Endothelial cell (in vitro differentiated cells): ENCODE data around the gene RNF144A. TPM values are rescaled to one million over a fixed set of nuclear protein-coding genes. Genes with fewer than 3 reads are reported as not detected.

ENCODE experiments used
- DNase-seq: peaks from one replicate; pipeline ENCODE4 v3.0.0; 2021; ENCODE audit warnings: low spot score
- H3K27ac Mint-ChIP-seq: one replicate; pipeline ENCODE4 v1.8.0; 2021; ENCODE audit warnings: mixed read lengths, inconsistent platforms; ENCODE audit not compliant: unreplicated experiment
- H3K27me3 Mint-ChIP-seq: one replicate; pipeline ENCODE4 v1.8.0; 2021; ENCODE audit warnings: mild to moderate bottlenecking, moderate library complexity, mixed read lengths, inconsistent platforms; ENCODE audit not compliant: unreplicated experiment
- H3K36me3 Mint-ChIP-seq: one replicate; pipeline ENCODE4 v1.8.0; 2021; ENCODE audit warnings: mild to moderate bottlenecking, low read depth, mixed read lengths, inconsistent platforms; ENCODE audit not compliant: unreplicated experiment
- H3K4me1 Mint-ChIP-seq: one replicate; pipeline ENCODE4 v1.8.0; 2021; ENCODE audit warnings: mild to moderate bottlenecking, mixed read lengths, inconsistent platforms; ENCODE audit not compliant: unreplicated experiment
- H3K4me3 Mint-ChIP-seq: one replicate; pipeline ENCODE4 v1.8.0; 2021; ENCODE audit warnings: mild to moderate bottlenecking, mixed read lengths, inconsistent platforms; ENCODE audit not compliant: unreplicated experiment
- H3K9me3 Mint-ChIP-seq: one replicate; pipeline ENCODE4 v1.8.0; 2021; ENCODE audit warnings: mixed read lengths, inconsistent platforms; ENCODE audit not compliant: unreplicated experiment
- total RNA-seq: library from RNA; stranded (reverse); fragmentation: NEBNext Ultra II Directional; extraction: Animal tissue kit (Norgen Biotek cat#: 25700); gene quantifications from one replicate; pipeline ENCODE4 v1.2.1, GENCODE V29; 2021; ENCODE audit not compliant: unreplicated experiment
- TF ChIP-seq, protein P1 (sequence below): fragments of 200-600 bp; sonication (generic); IDR thresholded peaks from one replicate; pipeline ENCODE4 v1.5.0; 2021; ENCODE audit warnings: antibody characterized with exemption; ENCODE audit not compliant: unreplicated experiment

RNF144A gene
- total RNA-seq, 1 donor from 2014 or later = 81.3 TPM

GRCh38 chr2:6982449-6982848 lies 65.2 kb downstream of the RNF144A start:
- Mint-ChIP-seq H3K27ac (no peak overlapping the region), H3K9me3 (no peaks in the 10 kb centered on the region), H3K36me3 (peaks cover 41% of the 10 kb centered on the region), H3K27me3 (peaks cover 4% of the 10 kb centered on the region), H3K4me1 (peaks cover 42% of the 10 kb centered on the region), H3K4me3 (no peak overlapping the region)
- DNase-seq = no peak
- TF ChIP-seq, protein P1, sequence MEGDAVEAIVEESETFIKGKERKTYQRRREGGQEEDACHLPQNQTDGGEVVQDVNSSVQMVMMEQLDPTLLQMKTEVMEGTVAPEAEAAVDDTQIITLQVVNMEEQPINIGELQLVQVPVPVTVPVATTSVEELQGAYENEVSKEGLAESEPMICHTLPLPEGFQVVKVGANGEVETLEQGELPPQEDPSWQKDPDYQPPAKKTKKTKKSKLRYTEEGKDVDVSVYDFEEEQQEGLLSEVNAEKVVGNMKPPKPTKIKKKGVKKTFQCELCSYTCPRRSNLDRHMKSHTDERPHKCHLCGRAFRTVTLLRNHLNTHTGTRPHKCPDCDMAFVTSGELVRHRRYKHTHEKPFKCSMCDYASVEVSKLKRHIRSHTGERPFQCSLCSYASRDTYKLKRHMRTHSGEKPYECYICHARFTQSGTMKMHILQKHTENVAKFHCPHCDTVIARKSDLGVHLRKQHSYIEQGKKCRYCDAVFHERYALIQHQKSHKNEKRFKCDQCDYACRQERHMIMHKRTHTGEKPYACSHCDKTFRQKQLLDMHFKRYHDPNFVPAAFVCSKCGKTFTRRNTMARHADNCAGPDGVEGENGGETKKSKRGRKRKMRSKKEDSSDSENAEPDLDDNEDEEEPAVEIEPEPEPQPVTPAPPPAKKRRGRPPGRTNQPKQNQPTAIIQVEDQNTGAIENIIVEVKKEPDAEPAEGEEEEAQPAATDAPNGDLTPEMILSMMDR = no peak

DNA sequence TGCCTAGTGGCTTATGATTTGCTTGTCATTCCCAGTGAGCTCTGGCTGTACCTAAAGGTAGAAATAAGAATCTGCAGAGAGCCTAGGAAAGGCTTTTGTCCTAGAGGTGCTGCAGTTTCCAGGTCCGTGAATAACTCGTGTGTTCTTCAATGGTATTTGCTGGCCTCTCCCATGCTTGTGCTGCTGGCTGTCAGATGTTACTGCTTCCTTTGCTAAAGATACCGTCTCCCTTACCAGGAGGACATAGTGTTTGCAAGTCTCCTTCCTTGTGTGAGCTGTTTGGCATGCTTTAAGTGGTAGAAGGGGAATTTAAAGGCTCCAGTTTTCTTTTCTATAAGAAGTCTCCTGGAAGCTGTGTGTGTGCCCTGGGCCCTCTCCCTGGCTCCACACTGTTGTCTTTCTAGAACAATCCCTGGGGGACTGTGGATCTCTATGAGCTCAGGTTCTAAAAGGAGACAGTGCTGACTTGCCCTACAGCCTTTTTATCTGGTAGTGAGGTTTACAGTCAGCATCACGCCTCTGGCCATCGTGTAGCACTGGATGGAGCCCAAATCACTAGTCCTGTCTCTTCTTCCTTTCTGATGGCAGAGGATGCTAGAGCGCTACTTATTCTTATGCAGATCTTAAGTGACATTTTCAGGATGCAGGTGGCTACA lies 65.8 kb downstream of the RNF144A start:
- Mint-ChIP-seq H3K27ac (no peak overlapping the region), H3K4me3 (no peak overlapping the region), H3K9me3 (no peaks in the 10 kb centered on the region), H3K36me3 (peaks cover 40% of the 10 kb centered on the region), H3K27me3 (peaks cover 4% of the 10 kb centered on the region), H3K4me1 (peaks cover 47% of the 10 kb centered on the region)
- TF ChIP-seq, protein P1 = no peak
- DNase-seq = no peak

DNA sequence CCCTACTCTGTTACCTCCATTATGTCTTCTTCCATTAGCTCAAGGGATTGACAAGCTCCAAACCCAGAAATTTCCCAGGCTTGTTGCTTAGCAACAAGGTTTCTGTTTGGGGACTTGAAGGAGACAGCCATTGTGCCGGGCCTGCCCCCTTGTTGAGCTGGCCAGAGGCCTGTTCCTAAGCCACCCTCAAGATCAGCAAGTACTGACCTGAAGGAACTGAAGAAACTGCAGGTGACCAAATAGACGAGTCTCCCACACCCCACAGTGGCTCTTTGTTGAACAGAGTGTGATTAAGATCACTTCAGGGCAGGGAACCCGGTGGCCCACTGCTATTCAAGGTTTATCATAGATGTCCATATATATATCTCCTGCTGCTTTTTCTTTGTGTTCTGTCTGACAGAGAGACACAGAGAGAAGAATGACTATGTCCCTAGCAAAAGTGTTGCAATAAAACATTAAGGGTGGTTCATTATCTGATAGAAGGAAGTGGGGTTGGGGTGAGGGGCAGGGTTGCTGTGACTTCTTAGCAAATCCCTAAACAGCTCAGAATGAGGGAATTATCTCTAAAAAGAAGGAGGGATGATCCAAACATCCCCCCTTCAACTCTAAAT lies 69.2 kb downstream of the RNF144A start:
- Mint-ChIP-seq H3K36me3 (peaks cover 32% of the 10 kb centered on the region), H3K9me3 (no peaks in the 10 kb centered on the region), H3K27ac (peak overlapping the region; percentile 97), H3K27me3 (peaks cover 2% of the 10 kb centered on the region), H3K4me1 (peaks cover 55% of the 10 kb centered on the region), H3K4me3 (no peak overlapping the region)
- peak; percentile 23 for DNase-seq
- TF ChIP-seq, protein P1 = no peak

GRCh38 chr2:6986912-6987361 lies 69.7 kb downstream of the RNF144A start:
- TF ChIP-seq, protein P1 = no peak
- no peak for DNase-seq
- no peaks in the 10 kb centered on the region for H3K9me3 Mint-ChIP-seq
- H3K27ac Mint-ChIP-seq = peak overlapping the region; percentile 97
- H3K4me1 Mint-ChIP-seq = peaks cover 58% of the 10 kb centered on the region
- peaks cover 2% of the 10 kb centered on the region for H3K27me3 Mint-ChIP-seq
- H3K4me3 Mint-ChIP-seq = peak overlapping the region; percentile 85
- peaks cover 32% of the 10 kb centered on the region for H3K36me3 Mint-ChIP-seq

- TF ChIP-seq, protein P1 = no peak
- peak overlapping the region; percentile 16 for H3K4me3 Mint-ChIP-seq
- H3K27me3 Mint-ChIP-seq = peaks cover 8% of the 10 kb centered on the region
- H3K36me3 Mint-ChIP-seq = peaks cover 41% of the 10 kb centered on the region
- no peaks in the 10 kb centered on the region for H3K9me3 Mint-ChIP-seq
- DNase-seq = no peak
- H3K4me1 Mint-ChIP-seq = peaks cover 57% of the 10 kb centered on the region
- H3K27ac Mint-ChIP-seq = no peak overlapping the region
These were observed 73.7 kb downstream of the RNF144A start for GRCh38 chr2:6990871-6991270.
